NCI-H1105 (cell line): ENCODE results near the gene PAMR1.

Experiments used
- DNase-seq: peaks from one replicate; lab custom pipeline; 2025; lab: John Stamatoyannopoulos, UW

The PAMR1 gene

GRCh38 chr11:35398881-35399280 lies 126.5 kb downstream of the PAMR1 start:
- DNase-seq, result no peak

- DNase-seq, result no peak
These were observed 130.5 kb downstream of the PAMR1 start for GRCh38 chr11:35394941-35395340.

- no peak for DNase-seq
These were observed 132.3 kb downstream of the PAMR1 start for GRCh38 chr11:35393098-35393497.

- peak; percentile 63 for DNase-seq
These were observed 133.3 kb downstream of the PAMR1 start for GRCh38 chr11:35391922-35392688.

- peak; percentile 0 for DNase-seq
These were observed 134.4 kb downstream of the PAMR1 start for GRCh38 chr11:35390737-35391682.

GRCh38 chr11:35389897-35390465 lies 135.4 kb downstream of the PAMR1 start:
- no peak for DNase-seq

- DNase-seq, result no peak
These were observed 136.3 kb downstream of the PAMR1 start for GRCh38 chr11:35389112-35389511.

- DNase-seq, result no peak
These were observed 137.4 kb downstream of the PAMR1 start for GRCh38 chr11:35388061-35388460.

GRCh38 chr11:35387111-35387982 lies 138.1 kb downstream of the PAMR1 start:
- no peak for DNase-seq

- DNase-seq, result no peak
These were observed 141.5 kb downstream of the PAMR1 start for GRCh38 chr11:35383953-35384352.
